HCT116 (cell line): ENCODE measurements around the gene FLRT1. TPM values are rescaled to one million over a fixed set of nuclear protein-coding genes. Genes with fewer than 3 reads are reported as not detected.

Source experiments
- ATAC-seq: fragments of 200-7000 bp; cut with Tn5 transposase; 2 replicates; pipeline ENCODE4 v1.9.1; 2020; ENCODE audit warnings: mild to moderate bottlenecking, moderate library complexity
- BruUV-seq: library from RNA; stranded (reverse); fragments of 400-500 nt; replicated peaks from 2 replicates; lab custom pipeline; 2021; lab: Mats Ljungman, UMichigan
- CTCF ChIA-PET: fragments of 300-600 bp; sonication (Branson Sonifier 250); formaldehyde crosslinking; loops from one replicate; lab custom pipeline; 2021; ENCODE audit warnings: antibody characterized with exemption; lab: Charles Lee
- POLR2A ChIA-PET: fragments of 300-600, 350-600 bp; sonication (Branson Sonifier 250); formaldehyde crosslinking; loops from one replicate; lab custom pipeline; 2021; ENCODE audit warnings: antibody characterized with exemption; lab: Charles Lee
- RAD21 ChIA-PET, 2 experiments: fragments of 300-600 bp; sonication (Branson Sonifier 250); formaldehyde crosslinking; loops; one replicate each; lab custom pipeline; 2023; ENCODE audit warnings: low total read pairs in 2 of 2; ENCODE audit not compliant: uncharacterized antibody in 2 of 2, unreplicated experiment in 2 of 2, low non-redundant PET in 1 of 2; lab: Charles Lee
- DNase-seq: peaks from one replicate; pipeline ENCODE4 v3.0.0-alpha.2; 2010; ENCODE audit warnings: low read depth, low spot score
- H2AFZ ChIP-seq: fragments of 200-600 bp; shearing (Covaris generic), sonication (generic); 2 replicates; pipeline ENCODE4 v1.6.1; 2017; ENCODE audit warnings: low read depth, mixed run types, mixed read lengths, antibody characterized with exemption, low read length; ENCODE audit not compliant: poor library complexity, severe bottlenecking
- H3K27ac ChIP-seq: 2 replicates; pipeline ENCODE4 v1.5.1; 2012; ENCODE audit warnings: low read depth, low read length
- H3K27me3 ChIP-seq: fragments of 200-600 bp; sonication (generic); 2 replicates; pipeline ENCODE4 v1.6.1; 2016; ENCODE audit warnings: mixed run types, low read length, mixed read lengths; ENCODE audit not compliant: insufficient read depth
- H3K36me3 ChIP-seq, 2 experiments: fragments of 200-500 bp in 1 of 2; fragments of 200-600 bp in 1 of 2; sonication (Bioruptor generic) in 1 of 2; sonication (generic) in 1 of 2; 2 replicates each; pipeline versions ENCODE4 v1.5.1 to v1.6.1; 2014 to 2016; ENCODE audit warnings: low read length in 2 of 2, inconsistent platforms in 1 of 2, mixed read lengths in 1 of 2, mixed run types in 1 of 2; ENCODE audit not compliant: insufficient read depth in 2 of 2, control insufficient read depth in 1 of 2
- H3K4me1 ChIP-seq, 2 experiments: fragments of 200-600 bp in 1 of 2; sonication (generic) in 1 of 2; 2 replicates each; pipeline versions ENCODE4 v1.5.1 to v1.6.1; 2012 to 2017; ENCODE audit warnings: low read length in 2 of 2, inconsistent platforms in 1 of 2, mild to moderate bottlenecking in 1 of 2, mixed read lengths in 1 of 2, mixed run types in 1 of 2, moderate library complexity in 1 of 2; ENCODE audit not compliant: insufficient read depth in 2 of 2, control insufficient read depth in 1 of 2
- H3K4me2 ChIP-seq: fragments of 200-600 bp; sonication (generic); 2 replicates; pipeline ENCODE4 v1.6.1; 2017; ENCODE audit warnings: mixed run types, low read length, mixed read lengths
- H3K4me3 ChIP-seq, 2 experiments: fragments of 200-600 bp in 1 of 2; sonication (generic) in 1 of 2; replicated peaks in 1 of 2; 2 replicates each; pipeline ENCODE4 v1.5.1; 2011 to 2016; ENCODE audit warnings: low read length in 2 of 2, control low read depth in 1 of 2, low read depth in 1 of 2, mild to moderate bottlenecking in 1 of 2, mixed read lengths in 1 of 2, mixed run types in 1 of 2
- H3K79me2 ChIP-seq: fragments of 200-600 bp; sonication (generic); 2 replicates; pipeline ENCODE4 v1.6.1; 2017; ENCODE audit warnings: mild to moderate bottlenecking, mixed run types, low read length, moderate library complexity, mixed read lengths; ENCODE audit not compliant: insufficient read depth
- H3K9ac ChIP-seq: fragments of 200-600 bp; sonication (generic); 2 replicates; pipeline ENCODE4 v1.6.1; 2016; ENCODE audit warnings: low read length, mixed read lengths
- H3K9me2 ChIP-seq: fragments of 200-600 bp; sonication (generic), shearing (Covaris generic); 2 replicates; pipeline ENCODE4 v1.6.1; 2017; ENCODE audit warnings: mixed run types, mild to moderate bottlenecking, moderate library complexity; ENCODE audit not compliant: insufficient read depth
- H3K9me3 ChIP-seq, 2 experiments: fragments of 200-500 bp in 1 of 2; fragments of 200-600 bp in 1 of 2; sonication (Bioruptor generic) in 1 of 2; sonication (generic) in 1 of 2; 2 replicates each; pipeline ENCODE4 v1.6.1; 2014 to 2017; ENCODE audit warnings: low read length in 2 of 2, mixed read lengths in 2 of 2, inconsistent platforms in 1 of 2, low read depth in 1 of 2, mild to moderate bottlenecking in 1 of 2, mixed run types in 1 of 2, moderate library complexity in 1 of 2; ENCODE audit not compliant: control insufficient read depth in 1 of 2, insufficient read depth in 1 of 2
- H4K20me1 ChIP-seq: fragments of 200-600 bp; sonication (generic), shearing (Covaris generic); 2 replicates; pipeline ENCODE4 v1.6.1; 2017; ENCODE audit warnings: mixed run types, mild to moderate bottlenecking, moderate library complexity; ENCODE audit not compliant: insufficient read depth
- CBX3 ChIP-seq: IDR thresholded peaks from 2 replicates; pipeline ENCODE4 v1.6.1; 2012; ENCODE audit warnings: low read depth
- EGR1 ChIP-seq: IDR thresholded peaks from 2 replicates; pipeline ENCODE4 v1.6.1; 2012; ENCODE audit warnings: low read depth
- ELF1 ChIP-seq: IDR thresholded peaks from 2 replicates; pipeline ENCODE4 v1.6.1; 2012; ENCODE audit warnings: low read depth, borderline replicate concordance
- FOSL1 ChIP-seq: IDR thresholded peaks from 2 replicates; pipeline ENCODE4 v1.6.1; 2012; ENCODE audit warnings: low read depth
- TCF7L2 ChIP-seq: IDR thresholded peaks from 2 replicates; pipeline ENCODE4 v1.7.0; 2011; ENCODE audit warnings: borderline replicate concordance, inconsistent platforms; ENCODE audit not compliant: insufficient read depth, insufficient read length; ENCODE audit errors: extremely low read depth
- YY1 ChIP-seq: IDR thresholded peaks from 2 replicates; pipeline ENCODE4 v1.6.1; 2011; ENCODE audit warnings: low read length, low read depth, moderate library complexity, mild to moderate bottlenecking; ENCODE audit not compliant: insufficient replicate concordance; ENCODE audit errors: extremely low read depth
- ZNF274 ChIP-seq: fragments of 200-500 bp; sonication (Bioruptor generic); IDR thresholded peaks from 2 replicates; pipeline ENCODE4 v1.6.1; 2014; ENCODE audit warnings: mild to moderate bottlenecking, low read depth, low read length, inconsistent platforms
- intact Hi-C: fragments of 100-400 bp; cut with micrococcal nuclease; formaldehyde crosslinking; loops from 2 replicates; pipeline ENCODE4 v1.10.0; 2022
- total RNA-seq: library from RNA; stranded (reverse); gene quantifications from one replicate; pipeline ENCODE4 v1.2.1, GENCODE V29; 2021; ENCODE audit not compliant: unreplicated experiment
- TF ChIP-seq, protein P1 (sequence below), 3 experiments: fragments of 200-600 bp in 1 of 3; sonication (generic) in 1 of 3; IDR thresholded peaks in 2 of 3; conservative IDR thresholded peaks in 1 of 3; 2 replicates each; pipeline ENCODE4 v1.5.1; 2012 to 2017; ENCODE audit warnings: low read depth in 2 of 3, low read length in 2 of 3, antibody characterized with exemption in 1 of 3, borderline replicate concordance in 1 of 3, control low read depth in 1 of 3, mild to moderate bottlenecking in 1 of 3, mixed read lengths in 1 of 3, mixed run types in 1 of 3, moderate library complexity in 1 of 3; ENCODE audit not compliant: insufficient read depth in 1 of 3
- TF ChIP-seq, protein P2 (sequence below): IDR thresholded peaks from 2 replicates; pipeline ENCODE4 v1.6.1; 2012

FLRT1 gene
- total RNA-seq, 1 experiment from 2014 or later: 0.15 TPM

DNA sequence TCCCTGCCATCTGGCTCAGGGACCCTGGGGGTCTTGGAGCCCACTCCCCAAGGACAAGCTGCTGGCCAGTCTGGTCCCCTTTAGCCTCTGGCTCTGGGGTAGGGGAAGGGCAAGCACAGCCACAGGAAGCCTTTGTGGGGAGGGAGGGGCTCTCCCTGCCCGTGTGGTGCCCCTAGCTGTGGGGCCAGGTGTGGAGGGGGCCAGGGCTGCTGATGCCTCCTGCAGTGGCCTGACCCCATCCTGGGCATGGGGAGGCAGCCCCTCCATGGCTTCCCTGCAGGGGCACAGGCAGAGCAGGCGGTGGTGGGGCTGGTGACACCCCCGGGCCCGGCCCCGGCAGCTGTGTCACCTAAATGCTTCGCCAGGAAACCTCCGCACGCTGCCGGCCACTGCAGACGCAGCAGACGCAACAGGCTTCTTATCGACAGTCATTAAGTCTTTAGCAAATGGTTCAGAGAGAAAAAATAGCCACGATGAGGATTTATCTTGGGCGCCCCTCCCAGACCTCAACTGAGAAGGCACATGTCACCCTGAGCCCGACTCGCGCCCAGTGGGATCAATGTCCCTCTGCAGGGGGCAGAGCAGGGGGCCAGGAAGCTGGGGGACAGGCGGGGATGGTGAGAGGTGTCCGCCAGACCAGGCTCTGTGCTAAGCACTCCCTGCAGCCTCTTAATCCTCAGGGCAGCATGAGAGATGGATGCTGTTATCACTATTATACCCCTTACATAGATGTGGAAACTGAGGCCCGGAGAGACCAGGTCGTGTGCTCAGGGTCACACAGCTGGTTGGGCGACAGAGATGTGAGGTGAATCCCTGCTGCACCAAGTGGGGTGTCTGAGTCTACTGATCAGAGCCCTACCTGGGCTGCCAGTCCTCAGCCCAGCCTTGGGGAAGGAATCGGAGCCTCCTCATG is 33.9 kb downstream of the FLRT1 start:
- Histone ChIP-seq H3K9me3 (no peaks in the 10 kb centered on the region), H3K9me2 (no peaks in the 10 kb centered on the region), H3K9ac (no peak overlapping the region), H2AFZ (no peak overlapping the region), H3K4me1 (peaks cover 0 to 3% of the 10 kb centered on the region in 2 experiments; a peak in 1 of 4 replicates), H4K20me1 (no peaks in the 10 kb centered on the region), H3K4me3 (no peak overlapping the region), H3K79me2 (no peaks in the 10 kb centered on the region), H3K27me3 (no peaks in the 10 kb centered on the region), H3K36me3 (no peaks in the 10 kb centered on the region), H3K4me2 (no peak overlapping the region), H3K27ac (no peak overlapping the region)
- RAD21 ChIA-PET: no interaction called here
- DNase-seq (no peak), ATAC-seq (no peak)
- no TSS peak for BruUV-seq
- POLR2A ChIA-PET: no interaction called here
- no peak for TF ChIP-seq ZNF274
- no peak for TF ChIP-seq EGR1
- no peak for TF ChIP-seq CBX3
- intact Hi-C loops: no loop called here
- CTCF ChIA-PET: no interaction called here

DNA sequence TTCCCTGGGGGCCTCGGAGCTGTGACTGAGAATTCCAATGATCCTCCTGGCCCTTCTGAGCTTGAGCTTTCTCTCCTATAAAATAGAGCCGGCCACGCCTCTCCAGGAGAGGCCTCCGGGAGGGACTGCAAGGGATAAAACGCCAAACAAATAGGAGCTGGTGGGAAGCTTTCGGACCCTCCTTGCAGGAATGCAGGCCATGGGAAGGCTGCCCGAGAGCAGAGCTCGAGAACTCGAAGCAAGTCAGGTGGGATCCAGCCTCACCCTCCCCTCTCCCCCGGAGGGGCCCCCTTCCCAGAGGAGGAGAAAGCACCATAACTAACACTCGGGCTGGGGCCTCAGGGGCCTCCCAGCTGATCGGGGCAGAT is 34.6 kb downstream of the FLRT1 start:
- no peak for TF ChIP-seq FOSL1
- TF ChIP-seq, protein P1, sequence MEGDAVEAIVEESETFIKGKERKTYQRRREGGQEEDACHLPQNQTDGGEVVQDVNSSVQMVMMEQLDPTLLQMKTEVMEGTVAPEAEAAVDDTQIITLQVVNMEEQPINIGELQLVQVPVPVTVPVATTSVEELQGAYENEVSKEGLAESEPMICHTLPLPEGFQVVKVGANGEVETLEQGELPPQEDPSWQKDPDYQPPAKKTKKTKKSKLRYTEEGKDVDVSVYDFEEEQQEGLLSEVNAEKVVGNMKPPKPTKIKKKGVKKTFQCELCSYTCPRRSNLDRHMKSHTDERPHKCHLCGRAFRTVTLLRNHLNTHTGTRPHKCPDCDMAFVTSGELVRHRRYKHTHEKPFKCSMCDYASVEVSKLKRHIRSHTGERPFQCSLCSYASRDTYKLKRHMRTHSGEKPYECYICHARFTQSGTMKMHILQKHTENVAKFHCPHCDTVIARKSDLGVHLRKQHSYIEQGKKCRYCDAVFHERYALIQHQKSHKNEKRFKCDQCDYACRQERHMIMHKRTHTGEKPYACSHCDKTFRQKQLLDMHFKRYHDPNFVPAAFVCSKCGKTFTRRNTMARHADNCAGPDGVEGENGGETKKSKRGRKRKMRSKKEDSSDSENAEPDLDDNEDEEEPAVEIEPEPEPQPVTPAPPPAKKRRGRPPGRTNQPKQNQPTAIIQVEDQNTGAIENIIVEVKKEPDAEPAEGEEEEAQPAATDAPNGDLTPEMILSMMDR (IDR thresholded peaks at IDR 0.05 in 2 of 3, conservative IDR thresholded peaks at IDR 0.05 in 1 of 3; ENCODE audit: borderline replicate concordance in 1 of 3, insufficient read depth in 1 of 3, low read depth in 2 of 3, low read length in 2 of 3): no peak
- TF ChIP-seq, protein P2, sequence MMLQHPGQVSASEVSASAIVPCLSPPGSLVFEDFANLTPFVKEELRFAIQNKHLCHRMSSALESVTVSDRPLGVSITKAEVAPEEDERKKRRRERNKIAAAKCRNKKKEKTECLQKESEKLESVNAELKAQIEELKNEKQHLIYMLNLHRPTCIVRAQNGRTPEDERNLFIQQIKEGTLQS: no peak
- no peak for TF ChIP-seq TCF7L2
- no peak for TF ChIP-seq ELF1
- no peak for TF ChIP-seq YY1
- BruUV-seq: no TSS peak
- POLR2A ChIA-PET: interaction anchor here (0.6 kb wide), 1 partner anchor 1169 kb away, joined by 3 read pairs; no protein-coding TSS in a partner anchor
- H3K9me3 ChIP-seq: no peaks in the 10 kb centered on the region
- no peaks in the 10 kb centered on the region for H4K20me1 ChIP-seq
- peaks cover 0 to 3% of the 10 kb centered on the region in 2 experiments; a peak in 1 of 4 replicates for H3K4me1 ChIP-seq
- no peaks in the 10 kb centered on the region for H3K27me3 ChIP-seq
- H2AFZ ChIP-seq: no peak overlapping the region
- DNase-seq (no peak), ATAC-seq (no peak)
- no peak overlapping the region for H3K27ac ChIP-seq
- CTCF ChIA-PET: no interaction called here
- no peak overlapping the region for H3K9ac ChIP-seq
- no peaks in the 10 kb centered on the region for H3K36me3 ChIP-seq
- no peak overlapping the region for H3K4me2 ChIP-seq
- H3K9me2 ChIP-seq: no peaks in the 10 kb centered on the region
- no peaks in the 10 kb centered on the region for H3K79me2 ChIP-seq
- intact Hi-C loops: no loop called here
- RAD21 ChIA-PET: no interaction called here
- H3K4me3 ChIP-seq: no peak overlapping the region
